B cell (primary cell): ENCODE measurements around the gene NRM. TPM values are rescaled to one million over a fixed set of nuclear protein-coding genes. Genes with fewer than 3 reads are reported as not detected.
A peak's percentile ranks its signal among the peaks of the same experiment; 100 is the strongest.
"Not testable (repeated sequence)": the region's sequence is repeated elsewhere in the genome, so short reads cannot be mapped to it uniquely, and the experiment has no call there.

ENCODE experiments used
- ATAC-seq: fragments of 200-7000 bp; cut with Tn5 transposase; one replicate; pipeline ENCODE4 v1.10.0; 2021; ENCODE audit warnings: low read depth, mild to moderate bottlenecking, moderate number of reproducible peaks, moderate library complexity
- CTCF ChIA-PET: fragments of 350-600 bp; sonication (Branson Sonifier 250); formaldehyde crosslinking; loops from one replicate; lab custom pipeline; 2021; ENCODE audit warnings: antibody characterized with exemption, inconsistent platforms; lab: Charles Lee
- POLR2A ChIA-PET: fragments of 350-600 bp; sonication (Branson Sonifier 250); formaldehyde crosslinking; loops from one replicate; lab custom pipeline; 2021; ENCODE audit warnings: antibody characterized with exemption; lab: Charles Lee
- DNase-seq: peaks from one replicate; pipeline ENCODE4 v3.0.0; 2013
- H2AFZ ChIP-seq: 2 replicates; pipeline ENCODE4 v1.6.1; 2012; ENCODE audit warnings: mild to moderate bottlenecking, low read depth, low read length; ENCODE audit not compliant: insufficient read depth, poor library complexity, severe bottlenecking
- H3K27ac ChIP-seq, 2 donors: 1 replicate in 1 of 2; 2 replicates in 1 of 2; pipeline ENCODE4 v1.5.1; 2012 to 2013; ENCODE audit warnings: low read length in 2 of 2, mild to moderate bottlenecking in 2 of 2, moderate library complexity in 1 of 2
- H3K27me3 ChIP-seq, 4 experiments: fragments of 200-600 bp in 1 of 4; sonication (generic) in 1 of 4; replicated peaks in 1 of 4; 1 replicate in 2 of 4; 2 replicates in 2 of 4; pipeline versions ENCODE4 v1.6.1 to v1.7.0; 2013 to 2016; ENCODE audit warnings: low read length in 3 of 4, mild to moderate bottlenecking in 2 of 4, mixed read lengths in 1 of 4, moderate library complexity in 1 of 4; ENCODE audit not compliant: insufficient read depth in 4 of 4, control insufficient read depth in 3 of 4; ENCODE audit errors: control extremely low read depth in 1 of 4
- H3K36me3 ChIP-seq, 2 experiments: replicated peaks in 1 of 2; 1 replicate in 1 of 2; 2 replicates in 1 of 2; pipeline versions ENCODE4 v1.6.1 to v1.7.1; 2013; ENCODE audit warnings: low read length in 1 of 2; ENCODE audit not compliant: insufficient read depth in 2 of 2, control insufficient read depth in 1 of 2; ENCODE audit errors: control extremely low read depth in 1 of 2, extremely low read depth in 1 of 2
- H3K4me1 ChIP-seq, 2 donors: fragments of 200-600 bp in 1 of 2; sonication (generic) in 1 of 2; 1 replicate in 1 of 2; 2 replicates in 1 of 2; pipeline versions ENCODE4 v1.5.1 to v1.6.1; 2013 to 2017; ENCODE audit warnings: low read length in 2 of 2; ENCODE audit not compliant: control insufficient read depth in 2 of 2, insufficient read depth in 2 of 2
- H3K4me2 ChIP-seq: replicated peaks from 2 replicates; pipeline ENCODE3; 2012; ENCODE audit warnings: mild to moderate bottlenecking, low read depth, low read length; ENCODE audit not compliant: poor library complexity, severe bottlenecking
- H3K4me3 ChIP-seq, 5 experiments: fragments of 200-600 bp in 1 of 5; sonication (generic) in 1 of 5; 1 replicate in 3 of 5; 2 replicates in 2 of 5; pipeline versions ENCODE4 v1.5.1 to v1.7.0; 2011 to 2016; ENCODE audit warnings: low read length in 4 of 5, mild to moderate bottlenecking in 4 of 5, low read depth in 2 of 5, control low read depth in 1 of 5, moderate library complexity in 1 of 5; ENCODE audit not compliant: insufficient read depth in 1 of 5; ENCODE audit errors: control extremely low read depth in 1 of 5, extremely low read depth in 1 of 5
- H3K79me2 ChIP-seq: fragments of 200-600 bp; sonication (generic); one replicate; pipeline ENCODE4 v1.6.0; 2016; ENCODE audit warnings: low read length; ENCODE audit not compliant: control insufficient read depth, insufficient read depth
- H3K9ac ChIP-seq: fragments of 200-600 bp; sonication (generic); 2 replicates; pipeline ENCODE4 v1.6.1; 2017; ENCODE audit warnings: mild to moderate bottlenecking, low read length, moderate library complexity
- H3K9me3 ChIP-seq, 3 donors: one replicate each; pipeline versions ENCODE4 v1.6.1 to v1.7.1; 2013; ENCODE audit warnings: low read length in 2 of 3; ENCODE audit not compliant: control insufficient read depth in 2 of 3, insufficient read depth in 1 of 3; ENCODE audit errors: control extremely low read depth in 1 of 3
- H4K20me1 ChIP-seq: 2 replicates; pipeline ENCODE4 v1.6.0; 2012; ENCODE audit warnings: mild to moderate bottlenecking, low read length; ENCODE audit not compliant: insufficient read depth, control insufficient read depth, poor library complexity, severe bottlenecking
- H3K27ac Mint-ChIP-seq: one replicate; pipeline ENCODE4 v1.8.0; 2021; ENCODE audit warnings: mixed read lengths
- H3K27me3 Mint-ChIP-seq: one replicate; pipeline ENCODE4 v1.8.0; 2021; ENCODE audit warnings: mixed read lengths
- H3K4me1 Mint-ChIP-seq: one replicate; pipeline ENCODE4 v1.8.0; 2021; ENCODE audit warnings: mixed read lengths
- H3K4me3 Mint-ChIP-seq: one replicate; pipeline ENCODE4 v1.8.0; 2021; ENCODE audit warnings: mixed read lengths
- H3K9me3 Mint-ChIP-seq: one replicate; pipeline ENCODE4 v1.8.0; 2022; ENCODE audit warnings: mixed read lengths; ENCODE audit not compliant: insufficient read depth
- CTCF ChIP-seq: fragments of 200-600 bp; IDR thresholded peaks from one replicate; pipeline ENCODE4 v1.8.0; 2022; ENCODE audit warnings: antibody characterized with exemption, mild to moderate bottlenecking
- EZH2 ChIP-seq: IDR thresholded peaks from 2 replicates; pipeline ENCODE4 v1.6.1; 2012; ENCODE audit warnings: borderline replicate concordance, low read depth, mild to moderate bottlenecking, moderate library complexity, low read length; ENCODE audit not compliant: insufficient read depth, poor library complexity, severe bottlenecking
- WGBS: methylation state at CpG from one replicate; pipeline ENCODE4 v1.1.5; 2013; ENCODE audit warnings: missing lambda C conversion rate; ENCODE audit not compliant: insufficient coverage; 5-methylcytosine and 5-hydroxymethylcytosine counted together
- intact Hi-C: fragments of 100-400 bp; cut with micrococcal nuclease; formaldehyde crosslinking; loops from one replicate; pipeline ENCODE4 v1.10.0; 2022
- polyA plus RNA-seq: library from polyadenylated mRNA; depleted of rRNA; stranded (reverse); fragments of >200 nt; gene quantifications from 2 replicates; pipeline ENCODE4 v1.2.3, GENCODE V29; 2012
- total RNA-seq, 2 donors: library from RNA; stranded (reverse); fragments of 120-200 nt in 1 of 2; gene quantifications; 1 replicate in 1 of 2; 2 replicates in 1 of 2; pipeline versions ENCODE4 v1.2.3 to v1.2.4, GENCODE V29; 2013 to 2022

Gene NRM
- total and polyA plus RNA-seq, 2 donors (not counting 1 experiment from before 2014, with no cell fraction given), result 24.9 to 26.0 TPM

DNA sequence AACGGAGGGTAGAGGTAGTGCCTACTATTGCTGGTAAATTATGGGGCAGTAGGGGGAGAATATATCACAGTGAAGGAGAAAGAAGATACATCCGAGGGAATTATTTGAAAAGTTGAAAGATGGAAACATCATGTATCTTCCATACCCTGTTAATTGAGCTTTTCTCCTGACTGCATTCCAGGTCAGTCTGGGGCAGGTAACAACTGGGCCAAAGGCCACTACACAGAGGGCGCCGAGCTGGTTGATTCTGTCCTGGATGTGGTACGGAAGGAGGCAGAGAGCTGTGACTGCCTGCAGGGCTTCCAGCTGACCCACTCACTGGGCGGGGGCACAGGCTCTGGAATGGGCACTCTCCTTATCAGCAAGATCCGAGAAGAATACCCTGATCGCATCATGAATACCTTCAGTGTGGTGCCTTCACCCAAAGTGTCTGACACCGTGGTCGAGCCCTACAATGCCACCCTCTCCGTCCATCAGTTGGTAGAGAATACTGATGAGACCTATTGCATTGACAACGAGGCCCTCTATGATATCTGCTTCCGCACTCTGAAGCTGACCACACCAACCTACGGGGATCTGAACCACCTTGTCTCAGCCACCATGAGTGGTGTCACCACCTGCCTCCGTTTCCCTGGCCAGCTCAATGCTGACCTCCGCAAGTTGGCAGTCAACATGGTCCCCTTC lies 32.5 kb upstream of the NRM start:
- H3K9me3 Mint-ChIP-seq, H3K4me3 ChIP-seq, H3K27me3 Mint-ChIP-seq, H3K4me3 Mint-ChIP-seq, H3K9ac ChIP-seq, ATAC-seq, H3K9me3 ChIP-seq, H3K27me3 ChIP-seq, DNase-seq, intact Hi-C loops, H3K4me2 ChIP-seq, H3K27ac ChIP-seq, H2AFZ ChIP-seq: not testable (repeated sequence)
- ChIA-PET CTCF (interaction anchor here (0.9 to 22.5 kb wide), 30 partner anchors 10 to 364 kb away, joined by 3 to 963 read pairs (median 6); partner anchors contain the start of genes ATAT1, DHX16, FLOT1 and MRPS18B), POLR2A (interaction anchor here (0.5 to 9.8 kb wide), 5 partner anchors 8 to 106 kb away, joined by 3 to 216 read pairs (median 12); partner anchors contain the start of genes MRPS18B and PPP1R10)
- peaks cover 83% of the 10 kb centered on the region for H3K79me2 ChIP-seq
- Mint-ChIP-seq H3K4me1 (peaks cover 50% of the 10 kb centered on the region), H3K27ac (peak overlapping the region; percentile 15)
- peaks cover 23 to 34% of the 10 kb centered on the region in 2 donors for H3K4me1 ChIP-seq
- WGBS, result 96% methylated on average over 12 of the region's 16 CpGs
- H3K36me3 ChIP-seq, result peaks cover 6 to 47% of the 10 kb centered on the region in 2 experiments
- H4K20me1 ChIP-seq, result peaks cover 44% of the 10 kb centered on the region

GRCh38 chr6:30722280-30723112 lies 31.7 kb upstream of the NRM start:
- Histone ChIP-seq H3K4me1 (peaks cover 23 to 40% of the 10 kb centered on the region in 2 donors), H3K4me2 (peak overlapping the region; percentile 83), H3K27ac (peak overlapping the region in 1 of 2 donors; percentile 69), H3K27me3 (no peaks in the 10 kb centered on the region), H3K79me2 (peaks cover 77% of the 10 kb centered on the region), H3K36me3 (peaks cover 2 to 40% of the 10 kb centered on the region in 2 experiments), H3K9ac (peak overlapping the region; percentile 71), H4K20me1 (peaks cover 44% of the 10 kb centered on the region), H3K4me3 (peak overlapping the region; percentile 17 to 93 (median 72)), H2AFZ (peak overlapping the region; percentile 14), H3K9me3 (no peaks in the 10 kb centered on the region)
- POLR2A ChIA-PET, result interaction anchor here (0.5 to 9.8 kb wide), 10 partner anchors 8 to 241 kb away, joined by 3 to 216 read pairs (median 5); partner anchors contain the start of genes FLOT1, MRPS18B and PPP1R10
- Mint-ChIP-seq H3K9me3 (no peaks in the 10 kb centered on the region), H3K27ac (peak overlapping the region; percentile 90), H3K4me3 (peak overlapping the region; percentile 90), H3K4me1 (peaks cover 53% of the 10 kb centered on the region), H3K27me3 (no peaks in the 10 kb centered on the region)
- intact Hi-C loops, result loop anchor here (1.0 kb wide), 3 partner anchors 20 to 75 kb away; partner anchors contain the start of genes C6orf136 and FLOT1
- CTCF ChIA-PET, result interaction anchor here (0.6 to 22.5 kb wide), 39 partner anchors 10 to 365 kb away, joined by 3 to 963 read pairs (median 5); partner anchors contain the start of genes ABCF1, ATAT1, DHX16 and FLOT1
- DNase-seq (peak; percentile 90), ATAC-seq (no peak)
- WGBS, result 20% methylated on average over 27 of the region's 27 CpGs
- TF ChIP-seq CTCF, result peak; percentile 97
- TF ChIP-seq EZH2, result no peak

- 10% methylated on average over 10 of the region's 10 CpGs for WGBS
- Histone ChIP-seq H3K9ac (peak overlapping the region; percentile 71), H3K36me3 (peaks cover 2 to 38% of the 10 kb centered on the region in 2 experiments), H3K4me3 (peak overlapping the region; percentile 0 to 93 (median 72)), H3K27ac (peak overlapping the region; percentile 64 to 69), H3K4me1 (peaks cover 23 to 41% of the 10 kb centered on the region in 2 donors), H3K79me2 (peaks cover 72% of the 10 kb centered on the region), H3K4me2 (peak overlapping the region; percentile 83), H4K20me1 (peaks cover 44% of the 10 kb centered on the region)
- not testable (repeated sequence) for DNase-seq, H3K9me3 ChIP-seq, H2AFZ ChIP-seq, H3K27me3 ChIP-seq, H3K9me3 Mint-ChIP-seq, ATAC-seq, H3K27me3 Mint-ChIP-seq
- intact Hi-C loops, result loop anchor here (1.0 kb wide), 3 partner anchors 20 to 75 kb away; partner anchors contain the start of genes C6orf136 and FLOT1
- H3K4me1 Mint-ChIP-seq, result peaks cover 57% of the 10 kb centered on the region
- H3K27ac Mint-ChIP-seq, result peak overlapping the region; percentile 90
- ChIA-PET CTCF (interaction anchor here (0.6 to 22.5 kb wide), 32 partner anchors 9 to 365 kb away, joined by 3 to 963 read pairs (median 5); partner anchors contain the start of genes ABCF1, ATAT1, DHX16 and FLOT1), POLR2A (interaction anchor here (1.0 to 9.8 kb wide), 9 partner anchors 9 to 240 kb away, joined by 3 to 216 read pairs (median 6); partner anchors contain the start of genes FLOT1, MRPS18B and PPP1R10)
- H3K4me3 Mint-ChIP-seq, result peak overlapping the region; percentile 90
Measured at GRCh38 chr6:30722025-30722279, 31.2 kb upstream of the NRM start.
